NCI-H446 (cell line): Measurements from ENCODE around the gene PCNX3.

Experiments used
- DNase-seq, 2 experiments: peaks; one replicate each; lab custom pipeline; 2025; lab: John Stamatoyannopoulos, UW

PCNX3 gene

DNA sequence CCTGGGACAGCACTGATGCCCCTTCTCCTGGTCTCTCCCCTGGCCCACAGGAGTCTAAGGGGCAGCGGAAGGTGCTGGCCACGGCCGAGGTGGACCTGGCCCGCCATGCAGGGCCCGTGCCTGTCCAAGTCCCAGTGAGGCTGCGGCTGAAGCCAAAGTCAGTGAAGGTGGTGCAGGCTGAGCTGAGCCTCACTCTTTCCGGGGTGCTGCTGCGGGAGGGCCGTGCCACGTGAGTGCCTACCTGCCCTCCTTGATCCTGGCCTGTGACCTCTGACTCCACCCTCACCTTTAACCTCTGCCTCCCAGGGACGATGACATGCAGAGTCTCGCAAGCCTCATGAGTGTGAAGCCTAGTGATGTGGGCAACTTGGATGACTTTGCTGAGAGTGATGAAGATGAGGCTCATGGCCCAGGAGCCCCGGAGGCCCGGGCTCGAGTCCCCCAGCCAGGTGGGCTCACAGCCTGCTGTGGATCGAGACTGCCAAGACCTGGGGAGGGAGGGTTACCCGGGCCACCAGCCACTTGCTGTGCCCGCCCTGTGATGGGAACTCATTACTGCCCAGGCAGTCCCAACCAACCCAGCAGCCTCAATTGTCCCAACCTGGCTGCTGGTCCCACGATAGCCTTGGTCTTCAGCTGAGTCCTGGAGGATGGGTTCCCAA lies 35.4 kb upstream of the PCNX3 start:
- no peak for DNase-seq

DNA sequence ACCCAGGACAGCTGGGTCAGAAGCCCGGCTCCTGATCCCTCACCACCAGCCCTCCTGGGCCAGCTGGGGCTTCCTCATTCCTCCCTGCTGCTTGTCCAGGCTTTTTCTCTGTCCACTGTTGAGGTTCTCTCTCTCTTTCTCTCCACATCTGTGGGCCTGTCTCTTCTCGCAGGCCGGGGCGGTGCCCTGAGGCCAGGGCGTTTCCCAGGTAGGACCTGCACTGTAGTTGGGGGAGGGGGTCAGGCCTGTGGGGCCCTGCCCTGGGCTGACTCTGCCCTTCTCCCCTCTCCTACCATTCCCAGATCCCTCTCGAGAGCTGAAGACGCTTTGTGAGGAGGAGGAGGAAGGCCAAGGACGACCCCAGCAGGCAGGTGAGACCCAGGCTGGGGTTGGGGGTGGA lies 34.8 kb upstream of the PCNX3 start:
- no peak for DNase-seq

DNA sequence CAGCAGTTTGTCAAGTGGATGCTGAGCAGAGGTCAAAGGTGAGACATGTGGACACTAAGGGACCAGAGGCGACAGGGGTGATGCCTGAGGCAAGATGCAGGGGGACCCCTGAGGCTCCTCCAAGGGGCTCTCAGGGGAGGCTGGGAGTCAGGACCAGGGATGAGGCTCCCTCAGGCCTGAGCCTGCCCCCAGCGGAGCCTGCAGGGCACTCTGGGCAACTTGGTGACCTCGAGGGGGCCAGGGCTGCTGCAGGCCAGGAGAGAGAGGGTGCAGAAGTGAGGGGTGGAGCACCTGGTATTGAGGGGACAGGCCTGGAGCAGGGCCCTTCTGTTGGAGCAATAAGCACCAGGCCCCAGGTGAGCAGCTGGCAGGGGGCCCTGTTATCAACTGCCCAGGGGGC lies 33.6 kb upstream of the PCNX3 start:
- DNase-seq: no peak

DNA sequence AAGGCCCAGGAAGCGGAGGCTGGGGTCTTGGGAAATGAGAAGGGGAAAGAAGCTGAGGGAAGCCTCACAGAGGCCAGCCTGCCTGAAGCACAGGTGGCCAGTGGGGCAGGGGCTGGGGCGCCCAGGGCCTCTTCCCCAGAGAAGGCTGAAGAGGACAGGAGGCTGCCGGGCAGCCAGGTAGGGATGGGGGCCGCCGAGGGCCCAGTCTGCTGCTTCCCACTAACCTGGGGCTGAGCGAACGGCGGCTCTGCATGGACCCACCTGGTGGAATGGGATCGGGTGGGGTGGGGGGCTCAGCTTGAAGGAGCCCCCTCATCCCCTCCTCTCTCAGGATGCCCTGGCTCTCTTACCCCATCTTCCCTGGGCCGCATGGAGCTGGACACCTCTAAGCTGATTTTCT lies 32.0 kb upstream of the PCNX3 start:
- DNase-seq: no peak

GRCh38 chr11:65584106-65584505 lies 31.5 kb upstream of the PCNX3 start:
- no peak for DNase-seq

DNA sequence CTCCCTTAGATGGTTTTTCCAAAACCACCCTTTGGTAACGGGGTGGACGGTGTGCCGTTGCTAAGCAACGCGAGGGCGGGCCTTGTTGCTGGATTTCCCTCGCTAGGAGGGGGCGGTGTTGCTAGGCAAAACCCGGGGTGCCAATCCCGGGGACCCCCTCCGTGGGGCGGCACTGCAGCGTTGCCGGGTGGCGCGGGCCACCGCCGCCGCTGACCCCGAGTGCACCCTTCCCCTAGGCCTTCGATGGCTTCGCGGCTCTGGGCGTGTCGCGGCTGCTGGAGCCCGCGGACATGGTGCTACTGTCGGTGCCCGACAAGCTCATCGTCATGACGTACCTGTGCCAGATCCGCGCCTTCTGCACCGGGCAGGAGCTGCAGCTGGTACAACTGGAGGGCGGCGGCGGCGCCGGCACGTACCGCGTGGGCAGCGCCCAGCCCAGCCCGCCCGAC lies 30.8 kb upstream of the PCNX3 start:
- no peak for DNase-seq

- no peak for DNase-seq
Observed at GRCh38 chr11:65585396-65586246, 30.0 kb upstream of the PCNX3 start.

- DNase-seq: no peak
Observed at GRCh38 chr11:65586247-65586630, 29.3 kb upstream of the PCNX3 start.

GRCh38 chr11:65586676-65587075 lies 28.9 kb upstream of the PCNX3 start:
- DNase-seq: no peak

- peak in 1 of 2 experiments; percentile 32 for DNase-seq
Observed at GRCh38 chr11:65588199-65589054, 27.1 kb upstream of the PCNX3 start.

GRCh38 chr11:65589444-65590239 lies 25.9 kb upstream of the PCNX3 start:
- no peak for DNase-seq

DNA sequence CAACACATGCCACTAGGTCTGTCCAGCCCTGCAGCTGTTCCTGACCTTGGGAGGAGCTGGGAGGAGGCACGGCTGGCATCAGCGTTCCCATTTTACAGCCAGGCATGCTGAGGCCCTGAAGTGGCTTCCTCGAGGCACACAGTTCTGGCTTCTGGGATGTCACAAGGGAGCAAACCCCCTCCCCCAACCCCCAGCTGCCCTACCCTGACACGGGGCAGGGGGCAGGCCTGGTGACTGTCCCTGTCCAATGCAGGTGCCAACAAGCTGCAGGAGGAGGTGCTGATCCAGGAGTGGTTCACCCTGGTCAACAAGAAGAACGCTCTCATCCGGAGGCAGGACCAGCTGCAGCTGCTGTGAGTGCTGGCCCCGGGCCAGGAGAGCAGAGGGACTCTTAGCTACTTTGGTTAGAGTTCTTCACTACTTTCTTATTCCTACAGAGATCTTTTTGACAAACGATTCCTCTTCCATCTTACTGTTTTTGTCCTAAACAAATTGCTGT lies 25.3 kb upstream of the PCNX3 start:
- DNase-seq: peak in 1 of 2 experiments; percentile 34

DNA sequence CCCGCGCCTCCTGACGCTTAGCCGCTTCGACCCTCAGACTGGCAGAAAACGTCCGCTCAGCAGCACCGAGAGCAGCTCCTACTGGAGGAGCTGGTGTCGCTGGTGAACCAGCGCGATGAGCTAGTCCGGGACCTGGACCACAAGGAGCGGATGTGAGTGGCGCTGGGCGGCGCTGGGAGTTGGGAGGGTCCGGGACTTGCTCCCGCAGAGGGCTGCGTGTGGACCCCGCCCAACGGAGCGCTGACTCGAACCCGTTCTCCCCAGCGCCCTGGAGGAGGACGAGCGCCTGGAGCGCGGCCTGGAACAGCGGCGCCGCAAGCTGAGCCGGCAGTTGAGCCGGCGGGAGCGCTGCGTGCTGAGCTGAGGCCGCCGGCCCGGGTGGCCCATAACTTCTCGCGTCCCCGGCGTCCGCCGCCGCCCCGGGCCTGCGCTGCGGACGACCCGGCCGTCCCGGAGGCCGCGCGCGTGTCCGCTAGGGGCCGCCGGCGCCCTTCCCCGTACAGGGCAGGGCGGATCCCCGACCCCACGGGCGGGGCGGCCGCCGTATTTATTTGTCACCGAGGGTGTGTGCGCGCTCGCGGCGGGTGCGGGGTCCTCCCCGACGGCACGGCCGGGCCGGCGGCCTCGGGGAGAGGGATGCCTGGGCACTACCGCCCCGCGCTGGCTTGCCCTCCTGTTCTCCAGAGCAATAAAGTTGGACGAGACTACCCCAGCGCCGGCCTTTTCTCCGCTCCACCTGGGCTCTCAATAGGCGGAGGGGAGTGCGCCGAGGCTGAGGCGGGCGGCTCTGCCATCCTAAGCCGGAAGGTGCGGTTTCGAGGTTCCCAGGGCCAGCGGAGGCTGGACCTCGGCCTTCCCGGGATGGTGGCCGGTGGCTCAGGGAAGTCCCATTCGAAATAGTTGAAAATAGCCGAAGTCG lies 23.4 kb upstream of the PCNX3 start:
- DNase-seq: no peak

- no peak for DNase-seq
Observed at GRCh38 chr11:65592858-65593517, 22.6 kb upstream of the PCNX3 start.

DNA sequence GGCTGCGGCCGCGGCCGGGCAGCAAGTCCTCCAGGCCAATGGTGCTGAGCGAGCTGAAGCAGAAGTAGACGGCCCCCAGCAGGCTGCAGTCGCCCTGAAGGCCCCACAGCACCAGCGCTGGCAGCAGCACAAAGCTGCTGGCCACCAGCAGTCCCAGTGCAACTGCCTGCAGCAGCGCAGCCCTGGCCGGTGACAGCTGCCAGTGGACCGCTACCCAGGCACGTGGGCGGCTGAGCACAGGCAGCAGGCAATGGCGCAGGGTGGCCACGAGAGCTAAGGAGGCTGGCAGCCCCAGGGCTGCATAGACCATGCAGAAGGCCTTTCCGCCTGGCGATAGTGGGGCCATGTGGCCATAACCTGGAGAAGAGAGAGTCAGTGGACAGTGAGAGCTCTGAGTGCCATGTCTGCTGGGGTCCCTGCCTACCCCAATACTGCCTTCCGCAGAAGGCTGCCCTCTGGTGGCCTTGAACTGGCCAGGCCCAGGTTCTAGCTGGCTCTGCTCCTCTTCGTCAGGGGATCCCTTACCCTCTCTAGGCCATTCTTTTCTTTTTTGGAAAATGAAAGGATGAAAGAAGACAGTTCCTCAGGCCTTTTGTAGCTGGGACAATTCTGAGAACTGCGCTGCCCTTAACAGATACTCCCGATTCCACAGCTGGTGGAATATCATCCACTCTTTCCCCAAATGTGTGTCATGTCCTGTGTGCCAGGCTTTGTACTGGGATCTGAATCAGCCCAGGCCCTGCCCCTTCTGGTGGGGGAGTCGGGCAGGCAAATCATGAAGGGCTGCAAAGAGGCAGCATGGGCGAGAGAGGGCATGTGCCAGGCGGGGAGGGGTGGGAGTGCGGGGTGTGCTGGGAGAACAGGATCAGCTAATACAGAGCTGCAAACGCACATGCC lies 21.8 kb upstream of the PCNX3 start:
- DNase-seq: no peak

DNA sequence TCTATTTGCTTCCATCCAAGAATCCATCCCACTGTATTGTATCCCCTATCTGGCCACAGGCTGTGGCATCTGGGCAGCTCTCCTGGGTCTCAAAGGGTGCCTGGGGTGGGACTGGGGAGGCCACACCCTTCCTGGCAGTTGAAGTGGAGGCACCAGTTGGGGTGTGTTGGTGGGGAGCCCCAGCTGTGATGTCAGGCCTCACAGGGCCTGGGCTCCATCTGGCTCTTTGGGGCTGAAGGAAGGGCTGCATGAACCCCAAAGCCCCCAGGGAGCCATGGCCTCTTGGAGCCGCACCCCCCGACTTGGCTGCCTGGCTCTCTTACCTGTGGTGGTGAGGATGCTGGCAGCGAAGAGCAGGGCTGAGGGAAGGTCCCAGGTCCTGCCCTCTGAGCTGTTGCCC lies 20.4 kb upstream of the PCNX3 start:
- DNase-seq: no peak

- DNase-seq: peak in 1 of 2 experiments; percentile 27
Observed at GRCh38 chr11:65595543-65596281, 19.9 kb upstream of the PCNX3 start, which contains the start of gene KCNK7. KCNK7 (minus strand) TSS chr11:65595800; CDS start chr11:65595772, 28 bp downstream.

DNA sequence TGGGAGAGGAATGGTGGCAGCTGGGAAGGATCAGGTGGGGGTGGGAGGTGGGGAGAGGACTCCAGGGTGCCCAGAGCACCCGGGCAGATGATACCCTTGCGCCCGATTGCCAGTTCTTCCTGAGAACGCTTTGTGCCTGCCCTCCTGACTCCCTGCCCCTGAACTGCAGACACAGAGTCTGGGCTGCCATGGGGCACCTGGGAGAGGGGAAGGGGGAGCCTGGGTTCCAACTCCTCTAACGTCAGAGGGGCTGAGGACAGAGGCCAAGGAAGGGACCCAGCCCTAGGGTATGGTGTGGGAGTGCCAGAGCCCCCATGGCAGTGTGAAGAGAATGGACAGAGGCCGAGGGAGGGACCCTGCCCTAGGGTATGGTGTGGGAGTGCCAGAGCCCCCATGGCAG lies 19.1 kb upstream of the PCNX3 start:
- DNase-seq: no peak
